GM12801 (cell line): ENCODE results near the gene GNG13.

ENCODE experiments used
- CTCF ChIP-seq: IDR thresholded peaks from one replicate; pipeline ENCODE4 v1.5.1; 2011; ENCODE audit warnings: control low read depth; ENCODE audit not compliant: insufficient read length; ENCODE audit errors: extremely low read depth

The GNG13 gene

DNA sequence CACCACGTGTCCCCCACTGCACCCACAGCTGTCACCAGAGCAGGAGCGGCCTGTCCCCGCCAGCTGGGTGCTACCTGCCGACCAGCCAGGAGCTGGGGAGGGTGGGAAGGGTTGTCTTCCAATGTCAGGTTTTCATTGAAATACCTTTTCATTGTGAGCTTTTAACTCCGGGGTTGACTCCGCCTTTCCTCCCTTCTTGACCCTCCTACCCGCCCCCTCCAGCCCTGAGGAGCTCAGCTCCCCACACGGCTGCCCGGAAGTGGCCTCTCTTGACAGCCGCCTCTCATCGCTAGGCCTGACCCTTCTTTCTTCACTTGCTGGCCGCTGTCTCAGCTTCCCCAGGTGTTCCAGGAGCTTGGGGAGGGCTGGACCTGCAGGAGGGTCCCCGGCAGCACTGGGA, 21.2 kb upstream of the GNG13 start:
- TF ChIP-seq CTCF = no peak

- no peak for TF ChIP-seq CTCF
Observed at GRCh38 chr16:820748-821147, 20.2 kb upstream of the GNG13 start.

DNA sequence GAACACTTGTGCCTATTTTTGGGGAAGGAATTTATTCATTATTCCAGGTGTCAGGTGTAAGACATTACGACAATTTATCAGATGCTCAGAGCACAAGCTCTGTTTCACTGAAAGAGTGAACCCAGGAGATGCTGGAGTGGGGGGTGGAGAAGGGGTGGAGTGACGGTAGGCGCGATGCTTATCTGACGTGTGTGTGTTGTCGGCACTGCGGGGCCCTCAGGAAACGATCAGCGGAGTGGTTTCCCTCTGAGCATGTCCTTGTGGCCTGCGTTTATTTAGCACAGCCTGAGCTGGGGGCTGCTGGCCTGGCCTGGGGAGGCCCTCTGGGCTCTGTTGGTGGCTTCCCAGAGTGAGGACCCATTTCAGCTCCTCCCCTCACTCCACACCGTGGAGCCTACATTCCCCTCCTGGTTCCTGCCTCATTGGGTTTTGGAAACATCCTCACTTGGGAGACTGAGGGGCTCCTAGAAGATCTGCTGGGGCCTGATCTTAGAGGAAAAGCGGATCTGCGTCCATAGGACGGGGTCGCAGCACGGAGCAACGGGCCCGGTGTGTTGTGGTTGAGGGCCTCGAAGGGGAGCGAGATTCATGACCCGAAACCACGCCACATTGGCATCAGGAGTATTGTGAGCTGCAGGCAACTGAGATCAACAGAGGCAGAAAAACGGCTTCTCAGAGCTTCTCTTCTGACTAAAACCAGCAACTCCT, 19.0 kb upstream of the GNG13 start:
- no peak for TF ChIP-seq CTCF

DNA sequence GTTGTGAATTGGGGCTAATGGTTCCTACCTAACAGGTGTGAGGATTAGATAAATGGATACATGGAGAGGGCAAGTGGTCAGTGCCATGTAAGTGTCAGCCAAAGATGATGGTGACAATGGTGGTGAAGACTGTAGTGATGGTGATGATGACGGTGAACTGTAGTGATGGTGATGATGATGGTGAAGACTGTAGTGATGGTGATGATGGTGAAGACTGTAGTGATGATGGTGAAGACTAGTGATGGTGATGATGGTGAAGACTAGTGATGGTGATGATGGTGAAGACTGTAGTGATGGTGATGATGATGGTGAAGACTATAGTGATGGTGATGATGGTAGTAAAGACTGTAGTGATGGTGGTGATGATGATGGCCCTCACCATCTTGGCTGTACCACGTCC, 18.1 kb upstream of the GNG13 start:
- TF ChIP-seq CTCF = no peak

DNA sequence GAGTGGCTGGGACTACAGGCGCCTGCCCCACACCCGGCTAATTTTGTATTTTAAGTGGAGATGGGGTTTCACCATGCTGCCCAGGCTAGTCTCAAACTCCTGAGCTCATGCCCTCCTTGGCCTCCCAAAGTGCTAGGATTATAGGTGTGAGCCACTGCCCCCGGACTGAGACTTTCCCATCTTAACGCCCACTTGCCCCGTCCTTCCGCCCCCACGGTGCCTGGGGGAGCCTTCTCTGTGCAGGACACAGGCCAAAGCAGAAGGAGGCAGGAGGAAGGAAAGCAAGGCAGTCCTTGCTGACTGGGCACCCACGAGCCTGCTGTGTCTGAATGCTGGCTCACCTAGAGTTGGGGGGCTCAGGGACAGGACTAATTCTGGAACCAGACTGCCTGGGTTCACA, 17.6 kb upstream of the GNG13 start:
- TF ChIP-seq CTCF = no peak

- no peak for TF ChIP-seq CTCF
Observed at GRCh38 chr16:817001-817906, 16.7 kb upstream of the GNG13 start.

DNA sequence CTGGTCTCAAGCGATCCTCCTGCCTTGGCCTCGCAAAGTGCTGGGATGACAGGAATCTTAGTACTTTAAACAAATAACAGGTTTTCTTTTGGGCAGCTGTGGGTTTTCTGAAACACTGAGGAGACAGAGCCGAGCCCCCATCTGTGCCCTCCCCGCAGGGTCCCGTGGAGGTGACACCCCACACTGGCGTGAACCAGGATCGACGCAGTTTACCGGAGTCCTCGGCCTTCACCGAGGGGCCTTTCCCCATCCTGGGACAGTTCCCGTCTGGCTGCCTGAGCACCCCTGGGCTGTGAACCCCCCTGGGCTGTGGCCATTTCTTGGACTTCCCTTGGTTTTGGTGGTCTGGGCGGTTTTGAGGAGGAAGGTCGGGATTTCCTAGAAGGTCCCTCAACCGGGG, 15.3 kb upstream of the GNG13 start:
- no peak for TF ChIP-seq CTCF
